VCaP (cell line): Measurements from ENCODE around the gene TERB1.

Source experiments
- H3K27ac ChIP-seq: fragments of 450-650 bp; 2 replicates; pipeline ENCODE4 v1.5.1; 2017
- TF ChIP-seq, protein P1 (sequence below): fragments of 450-650 bp; conservative IDR thresholded peaks from 2 replicates; pipeline ENCODE4 v1.5.1; 2017; ENCODE audit warnings: mild to moderate bottlenecking, moderate library complexity

TERB1 gene, protein sequence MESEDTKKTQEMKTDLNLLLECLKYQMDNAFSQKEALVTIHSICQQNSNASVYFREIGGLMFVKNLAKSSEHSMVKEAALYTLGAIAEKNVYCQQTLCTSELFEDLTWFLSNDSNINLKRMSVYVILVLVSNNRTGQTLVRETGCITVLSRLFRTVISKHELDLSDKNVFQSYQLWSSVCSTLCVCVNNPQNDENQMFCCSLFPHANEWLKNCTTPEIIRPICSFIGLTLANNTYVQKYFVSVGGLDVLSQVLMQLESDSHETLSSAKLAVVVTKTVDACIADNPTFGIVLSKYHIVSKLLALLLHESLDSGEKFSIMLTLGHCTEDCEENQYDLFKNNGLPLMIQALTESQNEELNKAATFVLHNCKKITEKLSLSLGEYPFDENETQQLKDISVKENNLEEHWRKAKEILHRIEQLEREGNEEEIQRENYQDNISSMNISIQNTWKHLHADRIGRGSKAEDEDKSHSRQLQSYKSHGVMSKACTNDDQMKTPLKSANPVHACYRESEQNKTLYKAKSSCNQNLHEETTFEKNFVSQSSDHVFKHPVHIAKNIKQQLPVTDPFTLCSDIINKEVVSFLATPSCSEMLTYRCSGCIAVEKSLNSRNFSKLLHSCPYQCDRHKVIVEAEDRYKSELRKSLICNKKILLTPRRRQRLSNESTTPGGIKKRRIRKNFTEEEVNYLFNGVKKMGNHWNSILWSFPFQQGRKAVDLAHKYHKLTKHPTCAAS

DNA sequence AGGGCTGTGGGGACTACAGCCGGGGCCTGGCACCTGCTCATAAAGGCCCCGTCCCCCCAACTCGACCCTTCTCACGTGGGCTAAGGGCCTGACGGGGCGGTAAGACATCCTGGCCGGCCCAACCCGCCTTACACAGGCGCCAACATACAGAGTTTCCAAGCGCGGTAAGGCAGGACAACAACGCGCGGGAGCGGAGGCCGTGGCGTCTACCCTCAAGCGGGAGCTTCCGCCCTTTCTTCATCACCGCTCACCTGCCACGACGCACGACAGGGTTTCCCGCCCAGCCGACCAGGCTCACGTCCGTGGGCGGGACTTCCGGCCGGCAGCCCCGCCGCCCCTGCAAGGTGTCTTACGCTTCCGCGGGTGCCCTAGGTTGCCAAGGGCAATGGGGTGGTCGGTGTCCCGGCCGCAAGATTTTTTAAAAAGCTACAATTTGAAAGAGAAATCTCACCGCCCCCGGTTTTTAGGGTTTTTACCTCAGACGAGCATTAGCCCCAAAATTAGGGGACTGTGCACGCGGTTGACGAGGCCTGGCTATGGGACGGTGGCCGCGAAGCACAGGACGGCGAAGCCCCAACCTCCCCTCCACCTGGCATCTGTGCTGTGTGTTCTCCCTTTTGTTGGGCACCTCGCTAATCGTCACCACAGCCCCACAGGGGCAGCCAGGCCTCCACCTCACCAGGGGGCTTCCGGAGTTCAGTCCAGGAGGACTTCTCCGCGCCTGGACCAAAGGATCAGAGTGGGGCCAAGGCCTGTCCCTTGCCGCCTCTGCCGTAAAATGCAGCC lies at the start of gene TERB1:
TERB1 (minus strand) TSS at position 265 of the 786 bp plus-strand sequence. CDS start 4,786 bp downstream, outside the sequence.
- TF ChIP-seq, protein P1, sequence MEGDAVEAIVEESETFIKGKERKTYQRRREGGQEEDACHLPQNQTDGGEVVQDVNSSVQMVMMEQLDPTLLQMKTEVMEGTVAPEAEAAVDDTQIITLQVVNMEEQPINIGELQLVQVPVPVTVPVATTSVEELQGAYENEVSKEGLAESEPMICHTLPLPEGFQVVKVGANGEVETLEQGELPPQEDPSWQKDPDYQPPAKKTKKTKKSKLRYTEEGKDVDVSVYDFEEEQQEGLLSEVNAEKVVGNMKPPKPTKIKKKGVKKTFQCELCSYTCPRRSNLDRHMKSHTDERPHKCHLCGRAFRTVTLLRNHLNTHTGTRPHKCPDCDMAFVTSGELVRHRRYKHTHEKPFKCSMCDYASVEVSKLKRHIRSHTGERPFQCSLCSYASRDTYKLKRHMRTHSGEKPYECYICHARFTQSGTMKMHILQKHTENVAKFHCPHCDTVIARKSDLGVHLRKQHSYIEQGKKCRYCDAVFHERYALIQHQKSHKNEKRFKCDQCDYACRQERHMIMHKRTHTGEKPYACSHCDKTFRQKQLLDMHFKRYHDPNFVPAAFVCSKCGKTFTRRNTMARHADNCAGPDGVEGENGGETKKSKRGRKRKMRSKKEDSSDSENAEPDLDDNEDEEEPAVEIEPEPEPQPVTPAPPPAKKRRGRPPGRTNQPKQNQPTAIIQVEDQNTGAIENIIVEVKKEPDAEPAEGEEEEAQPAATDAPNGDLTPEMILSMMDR = no peak
- no peak within 1 kb of the TSS for H3K27ac ChIP-seq

DNA sequence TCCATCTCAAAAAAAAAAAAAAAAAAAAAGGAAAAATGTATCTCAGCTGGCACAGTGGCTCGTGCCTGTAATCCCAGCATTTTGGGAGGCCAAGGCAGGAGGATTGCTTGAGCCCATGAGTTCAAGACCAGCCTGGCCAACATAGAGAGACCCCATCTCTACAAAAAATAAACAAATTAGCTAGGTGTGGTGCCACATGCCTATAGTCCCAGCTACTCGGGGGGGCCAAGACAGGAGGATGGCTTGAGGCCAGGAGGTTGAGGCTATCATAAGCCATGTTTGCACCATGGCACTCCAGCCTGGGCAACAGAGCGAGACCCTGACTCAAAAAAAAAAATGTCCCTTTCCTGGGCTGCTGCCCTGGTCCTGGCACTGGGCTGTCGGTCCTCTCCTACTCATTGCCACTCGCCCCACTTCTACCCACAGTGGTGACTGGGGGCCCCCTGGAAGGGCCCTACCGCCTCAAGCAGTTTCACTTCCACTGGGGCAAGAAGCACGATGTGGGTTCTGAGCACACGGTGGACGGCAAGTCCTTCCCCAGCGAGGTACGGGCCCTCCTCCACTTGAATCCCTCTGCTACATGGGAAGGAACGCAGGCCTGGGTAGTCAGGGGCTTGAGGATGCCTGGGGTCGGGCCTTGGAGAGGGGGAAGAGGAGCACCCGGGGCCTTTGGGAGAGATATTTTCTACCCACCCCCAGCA lies 48.9 kb upstream of the TERB1 start:
- TF ChIP-seq, protein P1 = no peak
- no peak overlapping the region for H3K27ac ChIP-seq

DNA sequence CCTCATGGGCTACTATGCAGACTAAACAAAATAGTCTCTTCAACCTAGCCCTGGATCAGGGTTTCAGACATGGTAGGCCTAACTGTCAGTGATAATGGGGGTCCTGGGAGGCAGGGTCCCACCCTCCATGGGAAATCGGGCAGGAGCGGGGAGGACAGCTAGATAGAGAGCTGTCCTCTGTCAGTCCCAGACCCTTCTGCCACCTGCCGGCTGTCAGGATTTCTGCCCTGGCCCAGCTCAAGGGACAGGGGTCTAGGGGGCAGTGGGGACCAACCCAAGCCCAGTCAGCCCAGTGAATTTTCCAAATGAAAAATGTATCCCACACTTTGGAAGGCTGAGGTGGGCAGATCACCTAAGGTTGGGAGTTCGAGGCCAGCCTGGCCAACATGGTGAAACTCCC lies 48.2 kb upstream of the TERB1 start:
- TF ChIP-seq, protein P1 = no peak
- no peak overlapping the region for H3K27ac ChIP-seq

DNA sequence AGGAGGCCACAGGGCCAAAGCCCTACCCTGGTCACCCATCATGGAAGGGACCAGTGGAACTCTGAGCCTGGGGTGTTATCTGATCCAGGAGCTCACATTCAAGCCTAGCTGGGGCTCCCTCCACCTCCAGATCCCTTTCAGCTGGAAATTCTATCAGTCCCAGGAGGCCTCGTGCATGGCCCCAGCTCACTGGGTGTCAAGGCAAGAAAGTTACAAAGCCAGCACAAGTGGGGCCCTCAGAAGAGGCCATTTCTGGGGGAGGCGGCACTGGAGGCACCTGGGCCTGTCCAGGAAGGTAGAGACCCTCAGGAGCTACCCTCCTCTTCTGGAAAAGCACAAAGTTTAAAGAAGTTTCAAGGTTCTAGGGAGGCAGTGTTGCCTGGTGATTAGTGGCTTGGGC lies 47.6 kb upstream of the TERB1 start:
- TF ChIP-seq, protein P1 = no peak
- H3K27ac ChIP-seq = no peak overlapping the region

DNA sequence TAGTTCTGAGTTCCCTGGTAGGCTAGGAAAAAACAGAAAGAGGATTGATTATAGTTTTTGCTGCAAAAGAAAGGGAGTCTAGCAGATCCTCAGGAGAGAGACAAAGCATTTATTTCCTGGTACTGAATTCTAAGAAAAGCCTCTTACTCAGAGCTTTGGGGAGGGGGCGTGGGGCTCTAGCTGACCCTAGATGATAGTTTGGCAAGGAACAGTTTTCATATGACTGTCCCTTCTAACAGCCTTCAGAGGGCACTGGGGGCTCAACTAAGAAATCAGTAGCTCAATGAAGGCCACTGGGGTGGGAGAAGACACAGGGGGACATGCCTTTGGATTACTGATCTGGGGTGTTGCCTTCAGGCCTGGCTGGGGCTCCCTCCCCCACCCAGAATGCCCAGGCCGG lies 46.8 kb upstream of the TERB1 start:
- TF ChIP-seq, protein P1 = no peak
- H3K27ac ChIP-seq = no peak overlapping the region

DNA sequence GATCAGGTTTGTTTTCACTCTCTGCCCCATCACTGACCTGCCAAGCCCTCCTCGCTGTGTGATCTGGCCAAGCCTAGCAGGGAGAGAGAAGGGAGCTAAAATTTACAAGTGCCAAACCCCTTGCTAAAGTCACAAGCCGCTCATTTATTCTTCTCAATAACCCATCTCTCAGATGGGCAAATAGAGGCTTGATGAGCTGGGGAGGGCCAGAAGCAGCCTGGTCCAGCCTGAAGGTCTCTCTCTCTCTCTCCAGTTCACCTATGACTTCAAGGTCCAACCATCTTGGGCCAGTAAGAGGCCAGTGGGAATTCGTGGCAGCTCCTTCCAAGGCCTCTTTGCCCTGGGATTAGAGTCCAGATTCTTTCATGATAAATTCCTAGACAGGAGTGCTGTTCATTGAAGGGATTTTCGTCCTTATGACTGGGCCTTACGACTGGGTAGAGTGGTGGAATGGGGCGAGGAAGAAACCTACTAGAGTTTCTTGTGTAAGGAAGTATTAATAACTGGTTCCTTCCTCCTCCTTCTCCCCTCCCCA lies 46.2 kb upstream of the TERB1 start:
- TF ChIP-seq, protein P1 = no peak
- H3K27ac ChIP-seq = no peak overlapping the region
